Anterior cingulate cortex (tissue), 58 donors: ENCODE data around the gene SPATA31D1.
"Not testable (repeated sequence)": the region's sequence is repeated elsewhere in the genome, so short reads cannot be mapped to it uniquely, and the experiment has no call there.

Experiments used
- DNase-seq, 58 donors: peaks; one replicate each; lab custom pipeline; 2025; lab: John Stamatoyannopoulos, UW

Gene SPATA31D1

GRCh38 chr9:81988472-81988871 is at the start of gene SPATA31D1:
Gene SPATA31D1 (plus strand): TSS chr9:81988772. CDS start chr9:81988819, 47 bp downstream.
- not testable (repeated sequence) for DNase-seq

GRCh38 chr9:81943393-81943792 is 45.2 kb upstream of the SPATA31D1 start, which contains the start of gene SPATA31D3:
Gene SPATA31D3 (plus strand): TSS chr9:81943500. CDS start chr9:81943586, 86 bp downstream.
- not testable (repeated sequence) for DNase-seq

- not testable (repeated sequence) for DNase-seq
Observed at GRCh38 chr9:81948650-81949049, 39.9 kb upstream of the SPATA31D1 start.

- DNase-seq = no peak
Observed at GRCh38 chr9:81953096-81953495, 35.5 kb upstream of the SPATA31D1 start.

- no peak for DNase-seq
Observed at GRCh38 chr9:81955625-81956024, 32.9 kb upstream of the SPATA31D1 start.

- DNase-seq = no peak
Observed at GRCh38 chr9:81964218-81965171, 24.1 kb upstream of the SPATA31D1 start.

GRCh38 chr9:81968026-81968425 is 20.5 kb upstream of the SPATA31D1 start:
- no peak for DNase-seq

GRCh38 chr9:81969971-81970370 is 18.6 kb upstream of the SPATA31D1 start:
- DNase-seq = no peak

GRCh38 chr9:81971727-81972126 is 16.8 kb upstream of the SPATA31D1 start:
- no peak for DNase-seq

- no peak for DNase-seq
Observed at GRCh38 chr9:81974764-81975163, 13.8 kb upstream of the SPATA31D1 start.

GRCh38 chr9:81976351-81976750 is 12.2 kb upstream of the SPATA31D1 start:
- no peak for DNase-seq

GRCh38 chr9:81979196-81979595 is 9.4 kb upstream of the SPATA31D1 start:
- DNase-seq = no peak

GRCh38 chr9:81980568-81980967 is 8.0 kb upstream of the SPATA31D1 start:
- DNase-seq = no peak

GRCh38 chr9:81981883-81982282 is 6.7 kb upstream of the SPATA31D1 start:
- no peak for DNase-seq

GRCh38 chr9:81984928-81985327 is 3.6 kb upstream of the SPATA31D1 start:
- DNase-seq = no peak

- DNase-seq = no peak
Observed at GRCh38 chr9:81986051-81986450, 2.5 kb upstream of the SPATA31D1 start.

GRCh38 chr9:81989700-81990099 is 1.1 kb downstream of the SPATA31D1 start:
- no peak for DNase-seq

GRCh38 chr9:81993656-81994055 is 5.1 kb downstream of the SPATA31D1 start:
- no peak for DNase-seq

- no peak for DNase-seq
Observed at GRCh38 chr9:81999806-82000205, 11.2 kb downstream of the SPATA31D1 start.

GRCh38 chr9:82010711-82011110 is 22.1 kb downstream of the SPATA31D1 start:
- no peak for DNase-seq

- DNase-seq = no peak
Observed at GRCh38 chr9:82011133-82011532, 22.6 kb downstream of the SPATA31D1 start.

- no peak for DNase-seq
Observed at GRCh38 chr9:82012276-82012675, 23.7 kb downstream of the SPATA31D1 start.
